Measurements from ENCODE around the gene POU5F1.

- TF ChIP-seq CTCF (conservative IDR thresholded peaks at IDR 0.05 in 1 of 2, IDR thresholded peaks at IDR 0.05 in 1 of 2; ENCODE audit: low read depth in 1 of 2, low read length in 2 of 2) (no peak), EZH2 (IDR thresholded peaks at IDR 0.05; ENCODE audit: low read length, missing control alignments) (no peak)
Measured at GRCh38 chr6:31114541-31114878, 56.0 kb downstream of the POU5F1 start, which contains the start of gene PSORS1C1.

Data from fibroblast of lung (primary cell).